Hematopoietic multipotent progenitor cell treated with erythropoietin and hydrocortisone succinate and interleukin-3 and kit ligand, for 15 days (in vitro differentiated cells): Measurements from ENCODE around the gene TOGARAM2.
"Not testable (repeated sequence)": the region's sequence is repeated elsewhere in the genome, so short reads cannot be mapped to it uniquely, and the experiment has no call there.

ENCODE experiments used
- DNase-seq: peaks from one replicate; pipeline ENCODE4 v3.0.0-alpha.2; 2015; ENCODE audit warnings: low spot score

TOGARAM2 gene

DNA sequence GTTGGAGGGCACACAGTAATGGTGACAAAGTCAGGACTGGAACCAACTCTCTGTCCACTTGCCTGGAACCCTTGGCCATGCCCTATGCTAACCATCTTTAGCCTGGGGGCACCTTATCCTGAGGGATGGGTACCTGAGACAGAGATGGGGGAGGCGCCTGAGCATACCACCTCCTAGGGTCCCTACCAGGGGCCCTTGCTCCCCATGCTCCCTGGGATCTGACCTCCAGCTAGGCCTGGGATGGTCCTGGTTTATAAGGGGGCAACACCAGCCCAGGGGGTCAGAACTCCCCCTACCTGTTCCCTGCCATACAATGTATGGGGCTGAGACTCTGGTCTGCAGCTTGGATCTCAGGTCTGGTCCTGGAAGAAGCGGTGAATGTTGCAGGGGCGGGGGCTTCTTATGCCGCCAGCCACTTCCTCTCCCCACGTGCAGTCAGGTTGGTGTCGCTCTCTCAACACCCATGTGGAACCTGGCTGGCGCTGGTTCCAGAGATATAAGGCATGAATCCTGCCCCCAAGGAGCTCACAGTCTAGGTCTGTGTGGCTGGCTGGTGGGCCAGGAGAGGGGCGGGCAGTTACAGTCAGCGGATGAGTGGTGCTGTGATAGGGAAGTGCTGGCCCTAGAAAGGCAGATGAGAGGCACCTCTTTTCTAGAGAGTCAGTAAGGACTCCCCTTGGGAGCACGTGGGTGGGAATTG is 3.8 kb upstream of the TOGARAM2 start:
- no peak for DNase-seq

DNA sequence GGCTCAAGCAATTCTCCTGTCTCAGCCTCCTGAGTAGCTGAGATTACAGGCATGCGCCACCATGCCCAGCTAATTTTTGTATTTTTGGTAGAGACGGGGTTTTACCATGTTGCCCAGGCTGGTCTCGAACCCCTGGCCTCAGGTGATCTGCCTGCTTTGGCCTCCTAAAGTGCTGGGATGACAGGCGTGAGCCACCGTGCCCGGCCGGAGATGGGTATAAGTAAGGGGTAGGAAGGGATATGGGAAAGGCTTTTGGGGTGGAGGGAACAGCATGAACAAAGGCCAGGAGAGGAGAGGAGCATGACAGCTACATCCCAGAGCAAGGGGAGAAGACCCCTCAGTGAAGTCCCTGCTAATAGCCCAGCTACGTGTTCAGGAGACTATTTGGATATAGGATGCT is 3.1 kb upstream of the TOGARAM2 start:
- not testable (repeated sequence) for DNase-seq

DNA sequence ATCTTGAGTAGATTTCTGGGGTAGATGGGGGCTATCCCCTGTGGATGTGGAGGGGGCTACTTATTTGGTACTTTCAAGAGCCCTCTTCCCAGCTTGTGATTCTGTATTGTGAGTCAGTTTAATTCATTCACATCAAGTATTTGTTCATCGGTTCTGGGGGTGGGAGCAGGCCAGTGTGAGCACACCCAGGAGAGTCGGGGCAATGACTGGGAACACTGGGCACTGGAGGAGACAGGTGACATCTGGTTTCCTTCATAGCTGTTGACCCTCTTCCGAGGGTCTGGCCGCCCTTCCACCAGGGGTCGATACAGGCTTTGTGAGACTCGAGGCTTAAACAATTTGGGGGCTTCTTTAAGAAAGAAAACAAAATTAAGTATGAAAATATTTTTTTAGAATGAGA is 2.5 kb upstream of the TOGARAM2 start:
- DNase-seq = no peak

DNA sequence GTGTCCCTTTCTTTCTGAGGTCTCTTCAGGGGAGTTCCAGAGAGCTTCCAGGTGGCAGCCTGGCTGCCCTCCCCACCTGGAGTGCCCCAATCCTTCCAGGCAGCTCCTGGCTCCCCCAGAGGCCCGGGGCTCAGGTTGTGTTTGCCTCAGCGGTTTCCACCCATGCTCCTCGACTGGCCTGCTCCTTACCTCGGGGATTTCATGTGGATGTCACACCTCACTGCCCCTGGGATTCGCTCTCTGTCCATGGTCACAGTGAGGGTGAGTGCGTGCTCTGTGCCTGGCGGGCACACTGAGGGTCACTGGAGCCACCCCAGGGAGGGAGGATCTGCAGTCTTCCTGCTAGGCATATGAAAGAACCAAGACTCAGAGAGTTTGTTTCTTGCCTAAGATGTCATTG is 2.1 kb upstream of the TOGARAM2 start:
- no peak for DNase-seq

DNA sequence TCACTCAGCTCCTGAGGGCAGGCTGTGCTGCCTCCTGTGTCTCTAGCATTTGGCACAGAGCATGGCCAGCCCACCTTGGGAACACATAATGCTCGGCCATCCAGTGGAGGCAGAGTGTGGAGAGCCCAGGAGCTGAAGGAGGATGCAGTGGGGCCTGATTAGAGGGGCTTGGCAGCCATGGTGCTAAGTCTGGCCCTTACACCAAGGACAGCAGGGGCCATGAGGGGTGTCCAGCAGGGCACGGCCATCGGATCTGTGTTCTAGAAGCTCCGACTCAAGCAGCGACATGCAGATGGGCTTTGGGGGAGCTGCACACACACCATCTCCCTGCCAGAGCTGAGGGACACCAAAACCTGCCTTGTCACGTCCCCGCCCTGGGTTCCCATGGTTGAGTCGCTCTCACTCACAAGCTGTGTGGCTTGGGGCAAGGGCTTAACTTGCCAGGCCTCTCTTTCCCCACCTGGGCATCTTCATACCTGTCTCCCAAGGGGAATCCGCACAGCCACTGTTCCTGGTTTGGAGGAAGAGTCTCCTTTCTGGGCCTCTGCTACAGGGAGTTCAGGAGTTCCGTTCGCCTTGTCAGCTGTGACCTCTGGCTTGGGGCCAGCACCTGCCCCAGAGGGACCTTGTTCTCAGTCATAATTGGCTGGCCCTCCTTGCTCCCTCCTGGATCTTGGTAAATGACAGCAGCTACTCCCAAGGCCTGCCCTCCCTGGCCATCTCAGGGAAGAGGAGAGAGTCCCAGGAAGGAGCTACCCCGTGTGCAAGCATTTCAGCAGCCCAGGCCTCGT is 1.3 kb upstream of the TOGARAM2 start:
- no peak for DNase-seq

DNA sequence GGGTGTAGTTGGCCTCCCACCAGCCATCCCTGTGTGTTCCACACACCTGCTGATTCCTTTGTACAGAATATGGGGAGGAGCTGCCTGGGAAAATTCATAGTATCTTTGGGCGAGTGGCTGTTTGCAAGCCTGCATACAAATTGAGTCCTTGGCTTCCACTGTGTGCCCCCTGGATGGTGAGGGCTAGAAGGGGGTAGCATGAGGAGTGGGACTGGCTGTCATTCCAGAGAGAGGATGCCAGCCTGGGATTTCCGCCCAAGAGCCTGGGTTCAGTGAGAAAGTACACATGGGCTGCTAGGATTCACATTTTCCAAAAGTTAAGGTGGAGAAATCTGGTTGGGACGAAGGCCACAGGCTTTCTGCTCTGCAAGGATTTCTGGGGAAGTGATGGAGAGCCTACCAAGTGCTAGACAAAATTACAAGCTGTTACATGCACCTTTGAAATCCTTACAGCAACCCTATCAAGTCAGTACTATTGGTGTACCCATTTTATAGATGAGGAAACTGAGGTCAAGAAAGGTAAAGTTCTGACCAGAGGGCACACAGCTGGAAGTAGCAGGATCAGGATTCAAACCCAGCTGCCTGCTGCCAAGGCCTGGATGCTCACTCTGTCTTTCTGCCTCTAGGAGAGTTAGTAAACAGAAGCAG is 606 bp upstream of the TOGARAM2 start:
- DNase-seq = no peak

DNA sequence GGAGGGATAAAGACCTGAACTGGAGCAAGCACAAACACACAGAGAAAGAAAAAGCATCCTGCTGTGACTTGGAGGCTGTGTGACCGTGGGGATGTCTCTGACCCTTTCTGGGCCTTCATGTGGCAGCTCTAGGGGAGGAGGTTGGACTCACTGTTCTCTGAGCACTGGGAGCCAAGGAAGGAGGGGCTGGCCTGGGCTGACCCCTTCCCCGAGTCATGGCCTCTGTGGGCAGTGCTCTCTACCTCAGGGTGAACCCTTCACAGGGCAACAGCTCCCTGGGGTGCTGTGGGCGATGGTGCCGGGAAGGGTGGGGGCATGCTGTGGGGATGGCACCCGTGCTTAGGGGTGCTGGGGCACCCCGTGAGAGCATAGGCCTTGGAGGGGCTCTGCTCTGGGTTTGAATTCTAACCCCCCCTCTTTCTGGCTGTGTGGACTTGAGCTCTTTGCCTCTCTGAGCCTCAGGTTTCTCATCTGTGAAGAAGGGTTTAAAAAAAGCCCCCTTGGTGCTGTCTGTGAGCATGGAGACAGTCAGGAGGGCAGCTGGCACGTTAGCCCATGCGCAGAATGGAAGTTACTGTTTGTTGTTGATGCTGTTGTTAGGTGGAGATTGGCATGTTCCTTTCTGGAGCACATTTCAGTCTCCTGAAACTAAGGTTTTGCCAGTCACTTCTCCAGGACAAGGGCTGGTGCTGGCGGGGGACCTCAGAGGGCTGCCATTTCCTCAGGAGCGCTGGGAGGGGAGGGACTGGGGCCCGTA is 700 bp downstream of the TOGARAM2 start:
- no peak for DNase-seq

DNA sequence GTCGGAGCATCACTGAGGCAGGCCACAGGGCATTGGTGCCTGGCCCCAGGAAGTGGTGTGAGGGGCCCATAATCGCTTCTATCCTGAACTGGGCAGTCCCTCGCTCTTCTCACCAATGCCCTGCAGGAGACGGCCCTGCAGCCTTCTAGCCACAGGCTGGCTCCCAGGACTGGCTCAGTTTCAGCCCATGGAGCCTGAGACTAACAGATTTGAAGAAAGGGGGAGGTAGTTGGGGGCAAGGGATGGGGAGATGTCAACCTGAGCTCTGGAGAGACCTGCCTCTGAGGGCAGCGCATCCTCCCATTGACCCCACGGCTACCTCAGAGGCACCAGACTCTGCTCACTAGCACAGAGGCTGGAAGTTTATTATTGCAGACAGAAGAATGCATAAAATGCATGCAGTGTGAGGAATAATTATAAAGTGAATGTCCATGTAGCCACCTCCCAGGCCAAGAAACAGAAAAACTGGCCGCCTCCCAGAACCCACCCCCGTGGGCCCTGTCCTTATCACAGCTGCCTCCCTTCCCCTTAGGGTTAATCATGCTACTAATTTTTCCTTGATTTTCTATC is 1.4 kb downstream of the TOGARAM2 start:
- DNase-seq = no peak

DNA sequence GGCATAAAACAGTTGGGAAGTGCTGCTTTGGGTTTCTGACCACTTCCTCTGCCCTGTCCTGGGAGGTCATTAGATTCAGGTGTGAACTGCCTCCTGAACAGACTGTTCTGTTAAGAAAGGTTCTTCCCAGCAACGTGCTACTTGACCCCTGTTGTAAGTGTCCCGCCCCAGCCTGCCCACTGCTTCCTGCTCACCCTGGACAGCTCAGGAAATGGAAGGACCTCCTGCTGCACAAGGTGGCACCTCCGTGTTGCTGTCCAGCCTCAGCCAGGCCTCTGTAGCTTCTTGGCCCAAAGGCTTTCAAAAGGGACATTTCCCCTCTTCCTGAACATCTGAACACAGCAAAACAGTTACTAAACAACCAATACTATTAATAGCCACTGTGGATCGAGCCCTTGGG is 5.3 kb downstream of the TOGARAM2 start:
- no peak for DNase-seq

DNA sequence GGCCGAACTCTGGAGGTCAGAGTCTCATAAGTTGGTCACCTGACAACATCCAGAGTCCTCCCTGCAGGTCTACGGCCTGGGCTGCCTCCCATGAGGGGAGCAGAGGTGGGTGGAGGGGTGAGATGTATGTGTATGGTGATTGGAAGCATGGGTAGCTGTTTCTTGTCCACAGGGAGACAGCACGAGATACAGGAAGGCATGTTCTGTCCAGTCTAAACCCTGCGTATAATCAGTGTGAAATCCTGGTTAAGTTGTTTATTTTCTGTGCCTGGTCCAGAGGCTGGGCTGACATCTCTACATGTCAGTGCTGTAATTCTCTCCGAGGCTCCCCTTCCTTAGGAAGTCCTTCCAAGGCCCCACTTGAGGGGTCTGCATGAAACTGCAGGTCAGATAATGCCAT is 8.9 kb downstream of the TOGARAM2 start:
- DNase-seq = no peak

DNA sequence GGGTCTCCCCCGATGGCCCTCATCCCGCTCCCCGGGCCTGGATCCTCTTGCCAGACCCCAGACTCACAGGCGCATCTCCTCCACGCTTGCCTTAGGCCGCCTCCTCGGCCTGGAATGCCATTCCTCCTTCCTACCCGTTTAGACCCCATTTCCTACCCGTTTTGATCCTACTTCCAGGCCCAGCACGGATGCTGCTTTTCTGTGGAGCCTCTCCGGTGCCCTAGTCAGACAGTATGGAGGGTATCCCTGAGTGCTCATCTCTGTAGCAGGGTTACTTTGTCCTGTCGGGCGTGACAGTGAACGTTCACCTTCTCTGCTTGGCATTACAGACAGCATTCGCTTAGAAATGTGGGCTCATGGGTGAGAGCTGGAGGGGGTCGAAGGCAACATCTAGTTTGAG is 9.3 kb downstream of the TOGARAM2 start:
- DNase-seq = no peak

DNA sequence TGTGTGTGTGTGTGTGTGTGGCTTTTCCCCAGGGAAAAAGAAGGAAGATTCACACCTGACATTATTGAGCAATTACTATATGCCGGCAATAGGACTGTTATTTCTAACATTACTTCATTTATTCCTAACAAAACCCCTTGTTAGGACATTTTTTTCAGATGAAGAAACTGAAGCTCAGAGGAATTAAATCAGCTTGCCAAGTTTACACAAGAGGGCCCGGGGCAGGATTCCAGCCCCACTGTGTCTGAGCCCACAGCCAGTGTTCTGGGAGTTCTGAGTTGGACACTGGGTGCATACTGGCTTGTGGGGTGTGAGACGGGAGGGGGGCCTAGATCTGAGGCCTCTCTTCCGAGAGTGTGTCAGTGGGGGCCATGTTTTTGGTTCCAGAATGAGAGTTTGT is 9.9 kb downstream of the TOGARAM2 start:
- no peak for DNase-seq

DNA sequence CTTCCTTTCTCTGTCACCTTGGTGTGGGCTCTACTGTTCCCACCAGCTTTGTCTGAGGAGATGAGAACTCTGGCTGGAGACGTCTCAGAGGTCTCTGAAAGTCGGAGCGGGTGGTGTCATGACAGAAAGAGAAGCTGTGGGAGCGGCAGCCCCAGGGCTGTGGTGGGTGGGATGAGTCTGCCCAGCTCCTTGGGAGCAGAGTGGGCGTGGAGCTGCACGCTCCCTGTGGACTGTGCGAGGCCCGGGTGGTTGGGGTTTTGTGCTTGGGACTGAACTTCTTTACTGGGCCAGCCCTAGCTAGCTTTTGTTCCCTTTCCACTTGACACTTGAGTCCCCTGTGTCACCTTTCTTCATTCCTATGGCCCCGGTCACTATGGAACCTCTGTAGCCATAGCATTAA is 10.4 kb downstream of the TOGARAM2 start:
- no peak for DNase-seq

DNA sequence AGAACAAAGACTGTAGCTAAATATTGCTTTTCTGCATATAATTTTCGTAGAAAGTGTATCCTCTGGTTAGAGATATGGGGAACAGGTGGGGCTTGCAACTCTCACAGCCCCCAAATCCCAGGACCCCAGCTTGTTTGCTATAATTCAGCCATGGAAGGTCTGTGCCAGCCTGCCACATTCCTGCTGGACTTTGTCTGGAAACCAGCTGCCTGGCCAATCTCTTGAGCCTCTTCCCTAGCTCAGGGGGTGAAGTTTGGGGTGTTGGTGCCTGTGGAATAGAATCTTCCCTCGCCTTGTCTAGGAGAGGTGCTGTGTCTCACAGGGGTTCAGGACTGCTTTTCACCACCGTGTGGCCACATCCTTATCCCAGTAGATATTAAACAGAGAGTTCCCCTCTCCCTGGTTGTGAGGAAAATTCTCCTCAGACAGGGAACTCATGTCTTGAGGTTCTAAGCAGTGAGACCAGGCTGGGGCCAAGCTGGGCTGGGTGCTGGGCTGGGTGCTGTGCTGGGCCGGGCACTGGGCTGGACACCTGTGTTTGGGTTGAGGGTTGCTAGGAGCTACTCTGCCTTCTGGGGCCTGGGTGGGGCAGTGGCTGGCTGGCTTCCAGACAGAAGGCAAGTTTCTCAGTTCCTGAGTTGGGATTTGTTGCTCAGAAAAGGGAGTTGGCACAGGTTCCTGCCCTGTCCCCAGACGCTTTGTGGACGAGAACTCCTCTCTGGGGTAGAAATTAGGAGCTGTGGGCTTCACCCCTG is 12.3 kb downstream of the TOGARAM2 start:
- DNase-seq = no peak

DNA sequence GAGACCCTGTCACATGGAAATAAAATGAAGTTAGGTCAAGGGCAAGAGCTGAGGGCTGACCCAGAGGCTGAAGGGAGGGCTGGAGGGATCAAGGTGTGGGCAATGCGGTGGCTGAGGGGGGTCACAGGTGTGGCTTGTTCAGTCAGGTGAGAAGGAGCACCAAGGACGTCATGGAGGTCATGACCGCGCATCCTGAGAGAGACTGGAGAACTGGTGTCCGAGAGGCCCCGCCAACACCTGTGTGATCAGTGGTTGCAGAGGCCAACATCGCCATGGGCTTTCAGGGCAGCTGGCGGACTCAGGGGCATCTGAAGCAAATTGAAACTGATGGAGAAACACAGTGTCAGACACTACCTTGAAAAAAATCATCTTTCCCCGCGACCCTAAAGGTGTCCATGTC is 13.0 kb downstream of the TOGARAM2 start:
- no peak for DNase-seq

DNA sequence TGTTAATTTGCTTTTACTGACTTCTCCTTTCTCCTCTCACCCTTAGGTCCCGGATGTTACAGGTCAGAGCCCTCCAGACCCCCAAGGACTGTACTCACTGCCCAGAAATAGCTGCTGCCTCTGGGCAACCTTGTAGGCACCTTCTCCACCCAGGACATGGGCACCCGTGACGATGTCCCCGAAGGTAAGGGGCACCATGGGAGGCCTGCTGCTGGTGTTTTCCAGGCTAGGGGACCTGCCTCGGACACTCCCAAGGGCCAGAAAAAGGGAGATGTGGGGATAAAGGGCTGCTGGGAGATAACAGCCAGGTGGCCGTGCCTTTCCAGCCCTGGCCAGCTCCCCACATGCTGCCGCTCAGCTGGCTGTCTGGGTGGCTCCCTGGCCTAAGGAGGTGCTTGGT is 13.6 kb downstream of the TOGARAM2 start:
- DNase-seq = no peak

DNA sequence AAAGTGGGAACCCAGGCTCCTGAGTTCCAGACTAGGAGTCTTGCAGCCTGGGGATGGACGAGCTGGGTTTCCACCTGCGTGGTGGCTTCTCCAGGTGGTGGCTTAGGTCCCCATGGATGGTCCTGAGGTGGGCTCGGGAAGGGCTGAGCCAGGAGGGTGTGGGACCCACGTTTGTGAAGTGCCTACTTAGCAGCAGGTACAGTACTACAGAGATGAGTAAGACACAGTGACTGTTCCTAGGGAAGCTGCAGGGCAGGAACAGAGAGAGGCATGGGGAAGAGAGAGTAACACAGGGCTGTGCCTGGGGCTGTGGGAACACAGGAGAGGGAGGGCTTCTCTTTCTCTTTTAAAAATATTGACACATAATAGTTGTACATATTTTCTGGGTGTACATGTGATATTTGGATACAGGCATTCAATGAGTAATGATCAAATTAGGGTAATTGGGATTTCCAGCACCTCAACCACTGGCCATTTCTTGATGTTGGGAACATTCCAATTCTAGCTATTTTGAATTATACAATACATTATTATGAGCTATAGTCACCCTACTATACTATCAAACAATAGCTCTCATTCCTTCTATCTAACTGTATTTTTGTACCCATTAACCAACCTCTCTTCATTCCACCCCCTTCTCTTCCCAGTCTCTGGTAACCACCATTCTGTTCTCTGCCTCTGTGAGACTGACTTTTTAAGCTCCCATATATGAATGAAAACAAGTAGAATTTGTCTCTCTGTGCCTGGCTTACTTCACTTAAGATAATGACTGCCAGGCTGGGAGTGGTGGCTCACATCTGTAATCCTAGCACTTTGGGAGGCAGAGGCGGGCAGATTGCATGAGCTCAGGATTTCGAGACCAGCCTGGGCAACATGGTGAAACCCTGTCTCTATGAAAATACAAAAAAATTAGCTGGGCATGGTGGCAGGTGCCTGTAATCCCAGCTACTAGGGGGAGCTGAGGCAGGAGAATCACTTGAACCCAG is 15.0 kb downstream of the TOGARAM2 start:
- no peak for DNase-seq

DNA sequence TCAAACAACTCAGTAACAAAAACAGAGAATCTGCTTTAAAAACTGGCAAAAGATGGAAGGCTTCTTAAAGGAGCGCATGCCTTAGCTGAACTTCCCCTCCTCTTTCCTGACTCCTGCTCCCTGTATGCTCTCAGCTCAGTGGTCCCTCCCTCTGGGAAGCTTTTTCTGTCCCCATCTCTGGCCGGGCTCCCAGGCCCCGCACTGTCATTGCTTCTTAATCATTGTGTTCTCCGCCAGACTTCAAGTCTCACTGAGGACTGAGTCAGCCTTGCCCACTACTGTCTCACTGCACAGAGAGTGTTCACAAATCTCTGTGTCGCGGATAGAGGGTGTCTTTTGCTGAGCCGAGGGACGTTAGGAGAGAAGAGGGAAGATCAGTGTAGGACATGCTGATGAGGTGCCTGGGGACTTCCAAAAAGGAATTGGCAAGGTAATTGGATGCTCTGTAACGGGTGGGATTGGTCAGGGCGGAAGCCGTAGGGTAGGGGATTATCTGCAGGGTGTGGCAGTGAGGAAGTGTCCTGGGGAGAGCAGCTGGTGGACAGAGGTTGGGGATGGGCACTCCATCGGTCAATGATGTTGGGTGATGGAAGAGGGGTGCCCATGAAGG is 16.2 kb downstream of the TOGARAM2 start:
- DNase-seq = no peak

DNA sequence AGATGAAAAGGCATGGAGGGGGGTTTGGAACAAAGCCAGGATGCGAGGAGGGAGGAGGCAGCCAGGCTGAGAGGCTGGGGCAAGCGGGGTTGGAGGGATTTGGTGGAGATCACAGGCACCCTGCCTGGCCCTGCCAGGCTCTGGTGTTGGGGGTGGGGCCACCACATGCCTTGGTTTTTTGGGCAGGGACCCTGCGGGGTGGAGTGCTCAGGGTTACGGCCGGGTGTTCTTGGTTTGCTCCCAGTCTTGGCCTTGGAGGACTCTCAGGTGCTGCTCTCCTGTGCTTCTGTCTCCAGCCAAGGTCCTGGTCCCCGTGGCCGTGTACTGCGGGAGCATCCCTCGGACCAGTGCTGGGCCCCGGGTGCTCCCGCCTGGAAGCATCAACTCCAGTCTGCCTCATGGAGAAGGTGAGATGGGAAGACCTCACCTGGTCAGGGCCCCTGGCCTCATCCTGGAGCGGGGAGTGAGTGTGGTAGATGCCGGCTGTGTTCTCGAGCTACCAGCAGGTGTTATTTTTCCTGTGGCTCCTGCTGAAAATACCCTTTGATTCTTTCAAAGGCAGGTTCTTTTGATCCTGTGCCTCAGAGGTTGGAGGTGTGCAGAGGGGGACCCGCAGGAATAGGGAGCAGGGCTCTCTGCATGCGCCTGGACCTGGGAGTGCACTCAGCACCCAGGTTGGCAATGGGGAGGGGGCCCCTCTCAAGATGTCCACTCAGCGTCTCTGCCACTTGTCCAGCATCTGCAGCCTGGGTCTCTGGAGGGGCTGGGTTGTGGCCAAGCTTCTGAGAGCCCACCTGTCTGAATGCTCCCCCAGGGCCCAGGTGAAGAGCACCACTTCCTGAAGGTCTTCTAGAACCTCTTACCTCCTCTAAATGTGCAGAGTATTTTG is 17.0 kb downstream of the TOGARAM2 start:
- no peak for DNase-seq
